ENCODE results near the gene RAD52. TPM values are rescaled to one million over a fixed set of nuclear protein-coding genes. Genes with fewer than 3 reads are reported as not detected.

RAD52 gene
- total RNA-seq, 1 experiment from 2014 or later, result 24.7 TPM

DNA sequence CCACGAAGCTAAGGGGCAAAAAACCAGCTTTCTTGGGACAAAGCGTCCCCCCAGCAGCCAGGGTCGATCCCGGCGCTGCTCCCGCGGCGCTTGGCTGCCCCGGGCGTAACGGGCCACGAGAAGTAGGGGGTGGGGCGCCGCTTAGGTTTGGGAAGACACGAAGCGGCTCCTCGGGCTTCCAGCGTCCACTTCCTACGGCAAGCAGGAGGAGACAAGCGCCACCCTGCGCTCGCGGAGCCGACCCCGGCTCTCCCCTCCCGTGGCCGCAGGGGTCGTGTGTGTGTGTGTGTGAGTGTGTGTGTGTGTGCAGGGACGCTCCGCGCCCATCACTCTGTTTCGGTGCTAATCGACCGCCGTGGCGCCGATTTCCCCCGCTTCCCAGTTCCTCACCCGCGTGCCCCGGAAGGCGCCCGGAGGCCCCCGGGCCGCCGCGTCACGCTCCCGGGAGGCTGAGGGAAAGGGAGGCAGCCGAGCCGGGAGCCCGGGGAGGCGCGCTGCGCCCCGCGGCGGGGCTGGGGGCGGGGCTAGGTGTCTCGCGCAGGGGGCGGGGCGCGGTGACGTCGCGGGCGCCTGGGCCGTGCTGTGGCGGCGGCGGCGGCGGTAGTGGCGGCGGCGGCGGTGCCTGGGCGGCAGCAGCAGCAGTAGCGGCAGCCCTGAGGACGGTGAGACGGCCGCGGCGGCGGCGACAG, 41.3 kb upstream of the RAD52 start, which contains the start of gene ERC1:
Gene ERC1, plus strand, starts transcription at position 563 of the 689 bp plus-strand sequence. CDS start 36,681 bp downstream, outside the sequence.
- Histone ChIP-seq H3K4me3 (ENCODE audit: low read depth, low read length, poor library complexity, severe bottlenecking) (peak within 1 kb of the TSS; percentile 80), H3K27ac (ENCODE audit: low read depth, low read length, poor library complexity, severe bottlenecking) (peak within 1 kb of the TSS; percentile 99), H3K36me3 (ENCODE audit: insufficient read depth, low read length, poor library complexity, severe bottlenecking) (no peaks in the 10 kb centered on the region), H3K9me3 (ENCODE audit: low read depth, low read length, poor library complexity, severe bottlenecking) (no peaks in the 10 kb centered on the region), H3K27me3 (replicated peaks; ENCODE audit: insufficient read depth, low read depth, low read length, poor library complexity) (no peaks in the 10 kb centered on the region), H3K4me1 (ENCODE audit: insufficient read depth, low read length, poor library complexity, severe bottlenecking) (peaks cover 27% of the 10 kb centered on the region)
- DNase-seq (ENCODE audit: low spot score), result peak; percentile 92
- ChIA-PET POLR2A (ENCODE audit: low non-redundant PET) (no interaction called here), CTCF (interaction anchor here (0.6 kb wide), 1 partner anchor 73 kb away, joined by 3 read pairs; no protein-coding TSS in a partner anchor)
- TF ChIP-seq, protein P1, sequence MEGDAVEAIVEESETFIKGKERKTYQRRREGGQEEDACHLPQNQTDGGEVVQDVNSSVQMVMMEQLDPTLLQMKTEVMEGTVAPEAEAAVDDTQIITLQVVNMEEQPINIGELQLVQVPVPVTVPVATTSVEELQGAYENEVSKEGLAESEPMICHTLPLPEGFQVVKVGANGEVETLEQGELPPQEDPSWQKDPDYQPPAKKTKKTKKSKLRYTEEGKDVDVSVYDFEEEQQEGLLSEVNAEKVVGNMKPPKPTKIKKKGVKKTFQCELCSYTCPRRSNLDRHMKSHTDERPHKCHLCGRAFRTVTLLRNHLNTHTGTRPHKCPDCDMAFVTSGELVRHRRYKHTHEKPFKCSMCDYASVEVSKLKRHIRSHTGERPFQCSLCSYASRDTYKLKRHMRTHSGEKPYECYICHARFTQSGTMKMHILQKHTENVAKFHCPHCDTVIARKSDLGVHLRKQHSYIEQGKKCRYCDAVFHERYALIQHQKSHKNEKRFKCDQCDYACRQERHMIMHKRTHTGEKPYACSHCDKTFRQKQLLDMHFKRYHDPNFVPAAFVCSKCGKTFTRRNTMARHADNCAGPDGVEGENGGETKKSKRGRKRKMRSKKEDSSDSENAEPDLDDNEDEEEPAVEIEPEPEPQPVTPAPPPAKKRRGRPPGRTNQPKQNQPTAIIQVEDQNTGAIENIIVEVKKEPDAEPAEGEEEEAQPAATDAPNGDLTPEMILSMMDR (conservative IDR thresholded peaks at IDR 0.05; ENCODE audit: low read depth, low read length), result no peak
- no peak for TF ChIP-seq EZH2 (IDR thresholded peaks at IDR 0.05; ENCODE audit: borderline replicate concordance, low read depth, low read length, poor library complexity, severe bottlenecking)
- intact Hi-C loops (cut with micrococcal nuclease; ENCODE audit: unreplicated experiment), result loop anchor here (5.0 kb wide), 1 partner anchor 34 kb away; no protein-coding TSS in a partner anchor
- BruUV-seq (replicated peaks), result no TSS peak

DNA sequence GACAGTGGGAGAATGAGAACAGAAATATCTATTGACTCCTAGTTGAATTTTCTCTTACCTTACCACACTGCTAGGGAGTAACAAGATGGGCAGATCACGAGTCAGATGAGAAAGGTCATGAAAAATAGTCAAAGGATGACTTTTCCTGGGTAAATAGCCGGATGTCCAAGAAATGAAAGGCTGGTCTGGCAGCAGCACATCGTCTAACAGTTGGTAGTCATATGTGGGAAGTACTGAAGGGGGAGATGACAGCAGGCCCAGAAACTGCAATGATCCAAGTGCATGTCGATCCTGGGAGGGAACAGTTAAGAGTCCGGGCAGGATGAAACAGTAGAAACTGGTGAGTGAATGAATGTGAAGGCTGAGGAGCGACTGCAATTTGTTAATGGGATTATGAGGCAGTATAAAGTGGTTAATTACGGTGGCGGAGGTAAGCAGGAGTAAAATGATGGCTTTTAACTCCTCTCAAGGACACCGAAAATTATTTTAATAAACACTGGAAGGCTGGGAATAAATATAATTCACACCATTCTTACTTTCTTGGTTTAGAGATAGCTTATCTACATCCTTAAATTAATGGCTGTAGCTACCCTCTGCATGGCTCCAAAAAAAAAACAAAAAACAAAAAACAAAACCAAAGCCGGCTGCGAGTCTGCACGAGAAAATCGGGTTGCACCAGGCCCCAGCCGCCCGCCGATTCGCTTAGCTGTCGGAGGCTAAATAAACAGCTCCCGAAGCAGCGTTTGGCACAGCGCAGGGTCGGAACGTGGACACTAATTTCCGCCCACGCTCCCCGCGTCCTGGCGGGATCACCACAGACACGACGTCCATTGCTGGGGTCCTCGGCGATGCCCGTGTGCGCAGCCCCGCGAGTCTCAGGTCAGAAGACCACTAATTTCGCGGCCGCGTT, 40.5 kb upstream of the RAD52 start:
- no peaks in the 10 kb centered on the region for H3K27me3 ChIP-seq (replicated peaks; ENCODE audit: insufficient read depth, low read depth, low read length, poor library complexity)
- no peaks in the 10 kb centered on the region for H3K36me3 ChIP-seq (ENCODE audit: insufficient read depth, low read length, poor library complexity, severe bottlenecking)
- intact Hi-C loops (cut with micrococcal nuclease; ENCODE audit: unreplicated experiment), result loop anchor here (5.0 kb wide), 2 partner anchors 33 to 102 kb away; no protein-coding TSS in a partner anchor
- peak overlapping the region; percentile 99 for H3K27ac ChIP-seq (ENCODE audit: low read depth, low read length, poor library complexity, severe bottlenecking)
- H3K9me3 ChIP-seq (ENCODE audit: low read depth, low read length, poor library complexity, severe bottlenecking), result no peaks in the 10 kb centered on the region
- ChIA-PET CTCF (no interaction called here), POLR2A (ENCODE audit: low non-redundant PET) (no interaction called here)
- TSS peak; percentile 62 for BruUV-seq (replicated peaks)
- peak; percentile 67 for DNase-seq (ENCODE audit: low spot score)
- peak overlapping the region; percentile 80 for H3K4me3 ChIP-seq (ENCODE audit: low read depth, low read length, poor library complexity, severe bottlenecking)
- TF ChIP-seq, protein P1 (conservative IDR thresholded peaks at IDR 0.05; ENCODE audit: low read depth, low read length), result no peak
- TF ChIP-seq EZH2 (IDR thresholded peaks at IDR 0.05; ENCODE audit: borderline replicate concordance, low read depth, low read length, poor library complexity, severe bottlenecking), result no peak
- H3K4me1 ChIP-seq (ENCODE audit: insufficient read depth, low read length, poor library complexity, severe bottlenecking), result peaks cover 27% of the 10 kb centered on the region

DNA sequence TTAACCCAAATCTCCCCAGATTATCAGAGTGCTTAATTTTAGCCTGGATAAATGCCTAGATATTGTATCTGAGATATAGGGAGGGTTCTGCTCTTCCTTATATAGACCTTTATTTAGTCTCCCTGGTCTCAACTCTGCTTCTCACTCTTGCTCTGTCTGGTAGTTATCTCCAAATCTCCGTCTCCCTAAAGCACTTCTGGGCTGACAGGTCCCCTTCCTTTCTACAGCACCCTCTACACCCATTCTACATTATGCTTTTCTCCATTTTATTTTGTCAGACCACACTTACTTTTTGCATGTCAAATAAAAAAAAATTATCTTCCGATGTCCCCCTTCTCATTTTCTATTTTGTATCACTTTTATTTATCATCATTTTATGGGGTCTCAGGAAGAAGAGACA, 39.6 kb upstream of the RAD52 start:
- no peak for DNase-seq (ENCODE audit: low spot score)
- BruUV-seq (replicated peaks), result no TSS peak
- Histone ChIP-seq H3K36me3 (ENCODE audit: insufficient read depth, low read length, poor library complexity, severe bottlenecking) (no peaks in the 10 kb centered on the region), H3K4me3 (ENCODE audit: low read depth, low read length, poor library complexity, severe bottlenecking) (peak overlapping the region; percentile 80), H3K4me1 (ENCODE audit: insufficient read depth, low read length, poor library complexity, severe bottlenecking) (peaks cover 27% of the 10 kb centered on the region), H3K27me3 (replicated peaks; ENCODE audit: insufficient read depth, low read depth, low read length, poor library complexity) (no peaks in the 10 kb centered on the region), H3K9me3 (ENCODE audit: low read depth, low read length, poor library complexity, severe bottlenecking) (no peaks in the 10 kb centered on the region), H3K27ac (ENCODE audit: low read depth, low read length, poor library complexity, severe bottlenecking) (peak overlapping the region; percentile 99)
- no peak for TF ChIP-seq EZH2 (IDR thresholded peaks at IDR 0.05; ENCODE audit: borderline replicate concordance, low read depth, low read length, poor library complexity, severe bottlenecking)
- TF ChIP-seq, protein P1 (conservative IDR thresholded peaks at IDR 0.05; ENCODE audit: low read depth, low read length), result no peak
- ChIA-PET POLR2A (ENCODE audit: low non-redundant PET) (interaction anchor here (0.6 kb wide), 1 partner anchor 81 kb away, joined by 4 read pairs; no protein-coding TSS in a partner anchor), CTCF (interaction anchor here (1.2 kb wide), 1 partner anchor 40 kb away, joined by 4 read pairs; the partner anchor contains the start of gene RAD52)
- intact Hi-C loops (cut with micrococcal nuclease; ENCODE audit: unreplicated experiment), result loop anchor here (5.0 kb wide), 1 partner anchor 103 kb away; no protein-coding TSS in a partner anchor

Data from A673 (cell line).